Stimulated activated CD8-positive, alpha-beta memory T cell treated with anti-CD3 and anti-CD28 coated beads, Interleukin-4, amount 100 ng/mL, for 4 hours (primary cell): Measurements from ENCODE around the gene GDF2.

Experiments used
- DNase-seq, 2 donors: peaks; one replicate each; pipeline ENCODE4 v3.0.0-alpha.2; 2020; ENCODE audit warnings: low read depth in 2 of 2, low spot score in 1 of 2

GDF2 gene

DNA sequence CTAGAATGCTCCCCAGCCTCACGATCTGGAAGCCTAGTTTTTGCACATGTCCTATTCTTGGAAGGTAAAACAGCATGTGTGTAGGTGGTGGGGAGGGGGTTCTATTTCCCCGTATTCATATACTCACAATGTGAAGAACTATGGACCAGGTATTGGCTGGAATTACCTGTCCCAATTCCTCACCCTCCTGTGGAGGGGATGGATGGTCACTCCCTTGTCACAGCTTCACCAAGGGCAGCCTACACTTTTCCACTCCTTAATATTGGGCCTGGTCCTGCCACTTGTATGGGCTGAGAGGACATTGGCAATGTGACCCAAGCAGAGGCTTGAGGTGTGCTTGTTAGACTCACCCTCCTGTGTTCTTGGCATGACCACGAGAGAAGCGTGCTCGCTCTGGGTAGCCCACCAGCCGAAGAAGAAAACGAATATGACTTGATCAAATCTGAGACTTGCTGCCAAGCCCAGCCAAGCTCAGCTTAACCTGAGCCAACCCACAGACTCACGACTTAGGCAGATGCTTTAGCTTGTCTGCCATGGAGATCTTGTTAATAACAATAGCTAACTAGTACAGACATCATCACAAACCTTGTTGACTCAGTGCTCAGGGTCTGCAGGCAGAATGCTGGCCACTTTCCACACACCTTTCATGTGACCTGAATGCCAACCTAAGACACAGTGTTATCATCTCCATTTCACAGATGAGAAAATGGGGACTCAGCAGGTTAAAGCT is 44.6 kb downstream of the GDF2 start:
- no peak for DNase-seq

DNA sequence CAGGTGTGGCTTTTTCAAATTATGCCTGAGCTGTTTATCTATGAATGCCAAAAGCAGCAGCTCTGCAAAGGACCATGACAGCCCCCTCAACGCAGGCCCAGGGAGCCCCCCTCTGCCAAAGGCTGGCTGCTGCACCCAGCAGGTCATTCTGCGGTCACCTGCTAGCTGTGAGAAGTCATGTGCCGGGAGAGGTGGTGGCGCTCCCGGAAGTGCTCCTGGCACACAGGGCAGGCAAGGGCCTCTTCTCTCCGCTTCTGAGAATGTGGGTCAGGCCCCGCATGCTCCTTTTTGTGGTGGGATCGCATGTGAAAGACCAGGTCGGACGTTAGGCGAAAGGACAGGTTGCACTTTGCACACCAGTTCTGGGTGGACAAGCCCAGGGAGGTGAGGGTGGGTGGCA is 45.4 kb downstream of the GDF2 start:
- no peak for DNase-seq

GRCh38 chr10:47368431-47369180 is 46.4 kb downstream of the GDF2 start:
- no peak for DNase-seq

GRCh38 chr10:47369251-47369894 is 47.1 kb downstream of the GDF2 start:
- DNase-seq = no peak

- no peak for DNase-seq
Observed at GRCh38 chr10:47370015-47370767, 47.9 kb downstream of the GDF2 start.

- DNase-seq = no peak
Observed at GRCh38 chr10:47370878-47371277, 48.6 kb downstream of the GDF2 start.

GRCh38 chr10:47371629-47372485 is 49.6 kb downstream of the GDF2 start:
- no peak for DNase-seq

DNA sequence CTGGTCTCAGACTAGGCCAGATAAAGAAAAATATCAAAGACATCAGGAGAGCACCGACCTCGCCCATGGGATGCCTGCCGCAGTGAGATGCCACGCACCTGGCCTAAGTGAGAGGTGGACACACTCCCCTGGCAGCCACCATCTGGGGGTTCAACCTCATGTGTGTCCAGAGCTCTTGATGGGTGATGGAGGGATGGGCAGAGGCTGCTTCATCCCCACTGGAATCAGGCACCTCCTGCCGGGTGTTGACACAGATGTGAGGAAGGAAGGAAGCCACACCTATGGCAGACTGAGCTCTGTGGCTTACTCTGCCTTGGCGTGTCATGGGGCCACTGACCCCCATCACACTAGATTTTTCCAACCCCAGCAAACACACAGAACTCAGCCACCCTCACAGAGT is 50.5 kb downstream of the GDF2 start:
- DNase-seq = no peak

DNA sequence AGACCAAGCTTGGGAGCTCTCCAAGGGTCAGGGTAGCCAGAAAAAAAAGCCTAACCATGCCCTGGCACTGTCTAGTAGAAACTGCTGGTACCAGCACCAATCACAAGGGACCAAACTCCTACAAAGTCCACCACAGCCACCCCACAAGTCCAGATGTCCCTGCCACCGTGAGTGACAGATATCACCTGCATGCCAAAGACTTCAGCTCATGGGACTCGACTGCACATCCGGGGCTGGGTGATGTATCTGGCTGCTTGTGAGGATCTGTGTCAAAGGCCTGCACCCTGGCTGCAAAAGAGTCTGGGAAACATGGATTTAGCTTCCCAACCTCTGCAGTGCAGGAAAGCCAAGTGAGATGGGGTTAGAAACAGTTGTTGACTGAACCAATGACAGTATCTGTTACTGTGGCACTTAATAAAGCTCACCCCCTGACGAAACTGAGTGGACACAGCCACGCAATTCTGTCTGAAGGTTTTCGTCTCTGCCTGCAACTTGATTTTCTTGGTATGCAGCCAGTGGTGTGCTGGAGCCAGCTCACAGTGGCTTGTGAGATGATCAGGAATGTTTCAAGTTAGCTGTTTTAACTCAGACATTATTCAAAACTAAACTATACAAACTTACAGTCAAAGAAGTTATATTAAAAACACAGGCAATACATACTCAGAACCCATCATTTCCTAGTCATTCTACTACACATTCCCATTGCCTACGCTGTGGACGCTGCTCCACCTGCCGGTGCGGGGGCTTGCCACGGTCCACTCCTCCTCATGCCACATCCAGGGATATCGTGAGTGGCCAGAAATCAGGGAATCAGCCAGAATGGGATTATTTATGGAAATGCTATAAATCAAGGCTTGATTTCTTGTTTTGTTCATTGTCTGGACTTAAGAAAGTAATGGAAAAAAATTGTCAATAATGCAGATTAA is 52.6 kb downstream of the GDF2 start:
- DNase-seq = no peak

- no peak for DNase-seq
Observed at GRCh38 chr10:47376522-47377220, 54.4 kb downstream of the GDF2 start.
